Transverse colon (tissue), 4 donors: ENCODE data around the gene PGLYRP4. TPM values are rescaled to one million over a fixed set of nuclear protein-coding genes. Genes with fewer than 3 reads are reported as not detected.

Experiments used
- DNase-seq: peaks from one replicate; pipeline ENCODE4 v3.0.0-alpha.2; 2019
- H3K27ac ChIP-seq, 4 donors: fragments of 200-600 bp; sonication (generic); 2 replicates each; pipeline ENCODE4 v1.5.1; 2016 to 2018; ENCODE audit warnings: inconsistent platforms in 4 of 4
- H3K27me3 ChIP-seq: fragments of 200-600 bp; sonication (generic); 2 replicates; pipeline ENCODE4 v1.5.1; 2017; ENCODE audit warnings: inconsistent platforms
- H3K36me3 ChIP-seq, 4 donors: fragments of 200-600 bp; sonication (generic); 2 replicates each; pipeline ENCODE4 v1.5.1; 2017 to 2019; ENCODE audit warnings: inconsistent platforms in 4 of 4
- H3K4me1 ChIP-seq, 4 donors: fragments of 200-600 bp; sonication (generic); 2 replicates each; pipeline ENCODE4 v1.5.1; 2017 to 2020; ENCODE audit warnings: inconsistent platforms in 4 of 4
- H3K4me3 ChIP-seq, 4 donors: fragments of 200-600 bp; sonication (generic); 1 replicate in 1 of 4; 2 replicates in 3 of 4; pipeline versions ENCODE4 v1.5.1 to v1.6.1; 2017 to 2019; ENCODE audit warnings: inconsistent platforms in 4 of 4
- H3K9me3 ChIP-seq, 2 donors: fragments of 200-600 bp; sonication (generic); 2 replicates each; pipeline ENCODE4 v1.5.1; 2017 to 2019; ENCODE audit warnings: inconsistent platforms in 2 of 2
- CTCF ChIP-seq, 5 experiments: fragments of 200-600 bp in 3 of 5; fragments of 450-650 bp in 2 of 5; sonication (generic) in 3 of 5; IDR thresholded peaks; 1 replicate in 2 of 5; 2 replicates in 3 of 5; pipeline ENCODE4 v1.5.1; 2016 to 2017; ENCODE audit warnings: antibody characterized with exemption in 5 of 5, inconsistent platforms in 3 of 5, mild to moderate bottlenecking in 2 of 5, moderate library complexity in 1 of 5
- EP300 ChIP-seq: sonication (generic); formaldehyde crosslinking; IDR thresholded peaks from one replicate; pipeline ENCODE4 v1.6.1; 2017; ENCODE audit warnings: antibody characterized with exemption, low read depth
- POLR2A ChIP-seq: fragments of 450-650 bp; IDR thresholded peaks from one replicate; pipeline ENCODE4 v1.6.1; 2016; ENCODE audit warnings: antibody characterized with exemption, mild to moderate bottlenecking, moderate library complexity
- POLR2AphosphoS5 ChIP-seq, 3 donors: sonication (generic); formaldehyde crosslinking; IDR thresholded peaks; one replicate each; pipeline ENCODE4 v1.6.1; 2016; ENCODE audit warnings: antibody characterized with exemption in 3 of 3
- WGBS, 2 donors: methylation state at CpG; one replicate each; pipeline ENCODE4 v1.1.5; 2018; ENCODE audit warnings: low coverage in 1 of 2; 5-methylcytosine and 5-hydroxymethylcytosine counted together
- in situ Hi-C, 4 donors: fragments of 200-750 bp; cut with MboI; loops; one replicate each; pipeline versions ENCODE4 v1.15.0 to v1.15.1; 2017; ENCODE audit warnings: low sequenced_read_pairs in 3 of 4, low pct_ligation_motif_present in 1 of 4, low pct_unique_long_range_greater_than_20kb in 1 of 4
- intact Hi-C: fragments of 100-400 bp; cut with DNase I; formaldehyde crosslinking; loops from one replicate; pipeline ENCODE4 v1.15.1; 2023; ENCODE audit warnings: low total_unique reads
- total RNA-seq, 4 donors: library from RNA; depleted of rRNA; stranded (reverse); fragments of >200 nt; gene quantifications; one replicate each; pipeline ENCODE4 v1.1.0, GENCODE V29; 2016

The PGLYRP4 gene
- total RNA-seq, 4 donors from 2014 or later, result not detected

- Histone ChIP-seq H3K9me3 (no peaks in the 10 kb centered on the region), H3K4me3 (no peak overlapping the region), H3K27ac (no peak overlapping the region), H3K4me1 (no peaks in the 10 kb centered on the region), H3K27me3 (no peaks in the 10 kb centered on the region), H3K36me3 (no peaks in the 10 kb centered on the region)
- intact Hi-C loops, result no loop called here
- DNase-seq, result no peak
- in situ Hi-C loops, result no loop called here
- WGBS, 2 donors, result 85 to 90% methylated on average over 13 to 22 of the region's 22 CpGs
- TF ChIP-seq EP300, result no peak
- no peak for TF ChIP-seq POLR2A
- TF ChIP-seq CTCF (IDR thresholded peaks at IDR 0.05), result no peak
- TF ChIP-seq POLR2AphosphoS5 (IDR thresholded peaks at IDR 0.05), result no peak
Observed at GRCh38 chr1:153306303-153307220, 42.1 kb downstream of the PGLYRP4 start.

GRCh38 chr1:153305682-153306081, 43.0 kb downstream of the PGLYRP4 start:
- intact Hi-C loops (no loop called here), in situ Hi-C loops (no loop called here)
- TF ChIP-seq POLR2AphosphoS5 (IDR thresholded peaks at IDR 0.05), result no peak
- TF ChIP-seq POLR2A, result no peak
- no peak for TF ChIP-seq EP300
- no peak for TF ChIP-seq CTCF (IDR thresholded peaks at IDR 0.05)
- no peaks in the 10 kb centered on the region for H3K27me3 ChIP-seq
- H3K4me3 ChIP-seq, result no peak overlapping the region
- WGBS, 2 donors, result 86 to 100% methylated on average over 1 to 6 of the region's 6 CpGs
- H3K4me1 ChIP-seq, result no peaks in the 10 kb centered on the region
- no peaks in the 10 kb centered on the region for H3K36me3 ChIP-seq
- H3K27ac ChIP-seq, result no peak overlapping the region
- H3K9me3 ChIP-seq, result no peaks in the 10 kb centered on the region
- DNase-seq, result no peak

- intact Hi-C loops, result no loop called here
- H3K4me3 ChIP-seq, result no peak overlapping the region
- WGBS, 2 donors, result 43 to 69% methylated on average over 2 to 5 of the region's 5 CpGs
- in situ Hi-C loops, result no loop called here
- DNase-seq, result no peak
- H3K4me1 ChIP-seq, result no peaks in the 10 kb centered on the region
- H3K27ac ChIP-seq, result no peak overlapping the region
- no peaks in the 10 kb centered on the region for H3K36me3 ChIP-seq
- H3K9me3 ChIP-seq, result no peaks in the 10 kb centered on the region
- H3K27me3 ChIP-seq, result no peaks in the 10 kb centered on the region
- no peak for TF ChIP-seq CTCF (IDR thresholded peaks at IDR 0.05)
- TF ChIP-seq EP300, result no peak
- TF ChIP-seq POLR2A, result no peak
- TF ChIP-seq POLR2AphosphoS5 (IDR thresholded peaks at IDR 0.05), result no peak
Observed at GRCh38 chr1:153302308-153302707, 46.3 kb downstream of the PGLYRP4 start.

- DNase-seq, result no peak
- Histone ChIP-seq H3K4me3 (no peak overlapping the region), H3K4me1 (no peaks in the 10 kb centered on the region), H3K36me3 (no peaks in the 10 kb centered on the region), H3K9me3 (no peaks in the 10 kb centered on the region), H3K27ac (no peak overlapping the region), H3K27me3 (peaks cover 4% of the 10 kb centered on the region)
- 66% methylated on average over 9 of the region's 9 CpGs; no CpG with 5 or more reads in 1 of the 2 donors for WGBS, 2 donors
- TF ChIP-seq POLR2A, result no peak
- no peak for TF ChIP-seq CTCF (IDR thresholded peaks at IDR 0.05)
- no peak for TF ChIP-seq EP300
- no peak for TF ChIP-seq POLR2AphosphoS5 (IDR thresholded peaks at IDR 0.05)
- in situ Hi-C loops, result no loop called here
- intact Hi-C loops, result no loop called here
Observed at GRCh38 chr1:153293851-153294250, 54.8 kb downstream of the PGLYRP4 start.
